Astrocyte of the cerebellum (primary cell): ENCODE data around the gene F8.

Source experiments
- DNase-seq: peaks from one replicate; pipeline ENCODE4 v3.0.0-alpha.2; 2011; ENCODE audit warnings: low read depth
- H3K4me3 ChIP-seq: 2 replicates; pipeline ENCODE4 v1.5.1; 2011; ENCODE audit warnings: mild to moderate bottlenecking, low read depth, low read length, moderate library complexity
- in situ Hi-C: cut with HindIII; loops from 2 replicates; pipeline ENCODE4 v1.10.0; 2017; ENCODE audit warnings: low sequenced_read_pairs
- TF ChIP-seq, protein P1 (sequence below): IDR thresholded peaks from 2 replicates; pipeline ENCODE4 v1.5.1; 2012; ENCODE audit warnings: low read length, low read depth, moderate library complexity, mild to moderate bottlenecking; ENCODE audit errors: missing control alignments

F8 gene

DNA sequence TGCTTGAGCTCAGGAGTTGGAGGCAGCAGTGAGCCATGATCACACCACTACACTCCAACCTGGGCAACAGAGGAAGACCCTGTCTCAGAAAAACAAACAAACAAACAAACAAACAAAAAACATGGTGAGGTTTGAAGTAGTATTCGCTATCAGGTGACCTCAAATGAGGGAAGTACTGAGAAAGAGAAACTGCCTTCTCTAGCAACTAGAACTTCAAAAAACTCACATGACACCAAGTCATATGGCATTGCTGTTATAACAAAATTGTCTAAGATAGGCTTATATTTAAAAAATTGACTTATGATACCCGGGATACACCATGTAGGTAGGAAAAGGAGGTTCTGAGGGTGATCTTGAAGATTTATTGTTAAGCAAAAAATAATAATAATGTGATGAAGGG is 227.5 kb downstream of the F8 start:
- no peak for DNase-seq
- no peak overlapping the region for H3K4me3 ChIP-seq
- in situ Hi-C loops: no loop called here
- TF ChIP-seq, protein P1, sequence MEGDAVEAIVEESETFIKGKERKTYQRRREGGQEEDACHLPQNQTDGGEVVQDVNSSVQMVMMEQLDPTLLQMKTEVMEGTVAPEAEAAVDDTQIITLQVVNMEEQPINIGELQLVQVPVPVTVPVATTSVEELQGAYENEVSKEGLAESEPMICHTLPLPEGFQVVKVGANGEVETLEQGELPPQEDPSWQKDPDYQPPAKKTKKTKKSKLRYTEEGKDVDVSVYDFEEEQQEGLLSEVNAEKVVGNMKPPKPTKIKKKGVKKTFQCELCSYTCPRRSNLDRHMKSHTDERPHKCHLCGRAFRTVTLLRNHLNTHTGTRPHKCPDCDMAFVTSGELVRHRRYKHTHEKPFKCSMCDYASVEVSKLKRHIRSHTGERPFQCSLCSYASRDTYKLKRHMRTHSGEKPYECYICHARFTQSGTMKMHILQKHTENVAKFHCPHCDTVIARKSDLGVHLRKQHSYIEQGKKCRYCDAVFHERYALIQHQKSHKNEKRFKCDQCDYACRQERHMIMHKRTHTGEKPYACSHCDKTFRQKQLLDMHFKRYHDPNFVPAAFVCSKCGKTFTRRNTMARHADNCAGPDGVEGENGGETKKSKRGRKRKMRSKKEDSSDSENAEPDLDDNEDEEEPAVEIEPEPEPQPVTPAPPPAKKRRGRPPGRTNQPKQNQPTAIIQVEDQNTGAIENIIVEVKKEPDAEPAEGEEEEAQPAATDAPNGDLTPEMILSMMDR: no peak

- H3K4me3 ChIP-seq: no peak overlapping the region
- in situ Hi-C loops: no loop called here
- TF ChIP-seq, protein P1: no peak
- DNase-seq: no peak
These were observed 229.3 kb downstream of the F8 start for GRCh38 chrX:154793084-154793795.

DNA sequence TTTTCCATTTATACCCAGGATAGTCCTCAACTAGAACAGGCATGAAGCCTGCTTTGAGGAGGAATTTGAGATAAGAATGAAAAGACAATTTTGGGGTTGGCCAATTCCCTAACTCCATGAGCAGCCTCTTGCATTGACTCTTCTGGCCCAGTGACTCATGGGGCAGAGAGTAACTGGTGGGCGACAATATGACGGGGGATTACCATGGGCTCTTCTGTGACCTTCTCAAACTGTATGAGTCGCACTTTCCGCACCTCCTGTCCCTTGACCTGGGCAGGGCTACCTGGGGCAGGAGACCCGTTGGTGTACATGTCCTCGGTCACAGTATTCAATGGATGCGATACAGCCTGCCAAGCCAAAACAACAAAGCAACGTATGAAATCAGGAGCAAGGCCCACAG is 230.6 kb downstream of the F8 start:
- in situ Hi-C loops: no loop called here
- DNase-seq: no peak
- no peak overlapping the region for H3K4me3 ChIP-seq

DNA sequence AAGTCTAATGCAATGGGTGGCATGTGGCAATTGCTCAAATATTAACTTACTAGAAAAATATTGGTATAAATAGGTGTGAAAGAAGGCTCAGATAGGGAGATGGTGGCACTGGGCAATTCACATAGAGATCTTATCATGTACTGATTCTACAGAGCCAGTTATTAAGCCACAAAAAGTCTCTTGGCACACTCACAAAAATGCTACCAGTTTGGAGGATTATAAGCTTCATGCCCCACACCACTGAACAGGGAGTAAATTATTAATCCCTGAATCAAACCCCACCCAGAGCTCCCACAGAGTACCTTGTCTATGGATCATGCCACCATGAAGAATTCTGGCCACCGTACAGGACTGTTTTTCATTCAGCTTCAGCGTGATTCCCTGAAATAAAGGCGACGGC is 231.1 kb downstream of the F8 start:
- H3K4me3 ChIP-seq: no peak overlapping the region
- TF ChIP-seq, protein P1: no peak
- in situ Hi-C loops: no loop called here
- DNase-seq: no peak

More for the DNA sequence above, 230.6 kb downstream of the F8 start:
- TF ChIP-seq, protein P1: no peak
